HFF-Myc (cell line): ENCODE data around the gene GPC1.

Experiments used
- DNase-seq: peaks from one replicate; pipeline ENCODE4 v3.0.0-alpha.2; 2011; ENCODE audit warnings: low read depth; ENCODE audit errors: extremely low read depth
- H3K4me3 ChIP-seq: replicated peaks from 2 replicates; pipeline ENCODE4 v1.5.1; 2011; ENCODE audit warnings: low read depth, mild to moderate bottlenecking, control low read depth, low read length
- TF ChIP-seq, protein P1 (sequence below): IDR thresholded peaks from 2 replicates; pipeline ENCODE4 v1.5.1; 2012; ENCODE audit warnings: mild to moderate bottlenecking, low read depth, low read length, control low read depth; ENCODE audit errors: missing control alignments

GPC1 gene

DNA sequence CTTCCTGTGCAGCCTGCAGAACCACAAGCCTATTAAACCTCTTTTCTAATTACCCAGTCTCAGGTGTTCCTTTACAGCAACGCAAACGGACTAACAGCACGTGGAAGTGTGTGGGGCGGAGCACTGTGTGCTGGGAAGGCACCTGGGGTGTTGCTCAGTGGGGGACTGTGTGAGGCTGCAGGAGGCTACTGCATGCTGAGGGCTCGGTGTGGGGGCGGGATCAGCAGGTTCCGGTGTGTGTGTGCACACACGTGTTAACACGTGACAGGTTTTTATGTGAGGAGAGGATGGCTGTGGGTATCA is 63.4 kb downstream of the GPC1 start:
- no peak for DNase-seq
- H3K4me3 ChIP-seq, result no peak overlapping the region
- TF ChIP-seq, protein P1, sequence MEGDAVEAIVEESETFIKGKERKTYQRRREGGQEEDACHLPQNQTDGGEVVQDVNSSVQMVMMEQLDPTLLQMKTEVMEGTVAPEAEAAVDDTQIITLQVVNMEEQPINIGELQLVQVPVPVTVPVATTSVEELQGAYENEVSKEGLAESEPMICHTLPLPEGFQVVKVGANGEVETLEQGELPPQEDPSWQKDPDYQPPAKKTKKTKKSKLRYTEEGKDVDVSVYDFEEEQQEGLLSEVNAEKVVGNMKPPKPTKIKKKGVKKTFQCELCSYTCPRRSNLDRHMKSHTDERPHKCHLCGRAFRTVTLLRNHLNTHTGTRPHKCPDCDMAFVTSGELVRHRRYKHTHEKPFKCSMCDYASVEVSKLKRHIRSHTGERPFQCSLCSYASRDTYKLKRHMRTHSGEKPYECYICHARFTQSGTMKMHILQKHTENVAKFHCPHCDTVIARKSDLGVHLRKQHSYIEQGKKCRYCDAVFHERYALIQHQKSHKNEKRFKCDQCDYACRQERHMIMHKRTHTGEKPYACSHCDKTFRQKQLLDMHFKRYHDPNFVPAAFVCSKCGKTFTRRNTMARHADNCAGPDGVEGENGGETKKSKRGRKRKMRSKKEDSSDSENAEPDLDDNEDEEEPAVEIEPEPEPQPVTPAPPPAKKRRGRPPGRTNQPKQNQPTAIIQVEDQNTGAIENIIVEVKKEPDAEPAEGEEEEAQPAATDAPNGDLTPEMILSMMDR, result no peak

DNA sequence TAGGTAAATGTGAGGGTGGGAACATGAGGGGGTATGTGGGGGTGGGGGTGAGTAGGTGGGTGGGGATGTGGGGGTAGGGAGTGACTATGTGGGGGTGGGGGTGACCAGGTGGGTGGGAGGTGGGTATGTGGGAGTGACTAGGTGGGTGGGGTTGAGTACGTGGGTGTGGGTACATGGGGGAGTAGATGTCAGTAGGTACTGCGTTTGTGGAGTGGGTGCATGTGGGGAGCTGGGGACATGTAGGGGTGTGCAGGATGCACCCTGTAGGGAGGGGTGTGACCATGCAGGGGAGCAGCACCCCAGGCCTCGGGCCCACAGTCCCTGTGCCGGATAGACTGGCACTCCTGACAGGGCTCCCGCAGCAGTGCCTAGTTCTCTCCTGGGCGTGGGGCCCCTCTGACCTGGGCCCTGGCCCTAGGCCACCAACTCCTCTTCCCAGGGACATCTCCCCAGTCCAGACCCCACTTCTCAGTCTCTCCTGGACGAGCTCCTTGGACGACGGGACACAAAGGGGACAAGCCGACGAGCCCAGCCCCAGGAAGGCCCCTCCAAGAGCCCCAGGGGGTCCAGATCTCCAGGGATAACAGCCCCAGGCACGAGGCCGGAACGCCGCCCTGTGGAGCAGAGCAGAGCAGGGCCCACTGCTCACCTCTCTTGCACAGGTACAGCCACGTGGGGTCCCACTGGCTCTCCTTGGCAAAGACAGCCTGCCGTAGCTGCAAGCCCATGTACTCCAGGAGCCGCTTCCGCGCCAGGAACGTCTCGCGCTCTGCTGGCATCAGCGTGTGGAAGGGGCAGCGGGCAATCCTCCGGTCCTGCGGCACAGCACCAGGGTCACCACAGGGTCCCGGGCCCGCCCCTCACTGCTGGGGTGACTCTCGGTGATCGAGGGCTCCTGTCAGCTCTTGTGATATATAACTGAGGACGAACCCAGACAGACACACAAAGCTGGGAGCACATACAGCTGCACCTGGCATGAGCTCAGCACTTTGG is 64.1 kb downstream of the GPC1 start:
- H3K4me3 ChIP-seq, result no peak overlapping the region
- TF ChIP-seq, protein P1, result no peak
- no peak for DNase-seq

DNA sequence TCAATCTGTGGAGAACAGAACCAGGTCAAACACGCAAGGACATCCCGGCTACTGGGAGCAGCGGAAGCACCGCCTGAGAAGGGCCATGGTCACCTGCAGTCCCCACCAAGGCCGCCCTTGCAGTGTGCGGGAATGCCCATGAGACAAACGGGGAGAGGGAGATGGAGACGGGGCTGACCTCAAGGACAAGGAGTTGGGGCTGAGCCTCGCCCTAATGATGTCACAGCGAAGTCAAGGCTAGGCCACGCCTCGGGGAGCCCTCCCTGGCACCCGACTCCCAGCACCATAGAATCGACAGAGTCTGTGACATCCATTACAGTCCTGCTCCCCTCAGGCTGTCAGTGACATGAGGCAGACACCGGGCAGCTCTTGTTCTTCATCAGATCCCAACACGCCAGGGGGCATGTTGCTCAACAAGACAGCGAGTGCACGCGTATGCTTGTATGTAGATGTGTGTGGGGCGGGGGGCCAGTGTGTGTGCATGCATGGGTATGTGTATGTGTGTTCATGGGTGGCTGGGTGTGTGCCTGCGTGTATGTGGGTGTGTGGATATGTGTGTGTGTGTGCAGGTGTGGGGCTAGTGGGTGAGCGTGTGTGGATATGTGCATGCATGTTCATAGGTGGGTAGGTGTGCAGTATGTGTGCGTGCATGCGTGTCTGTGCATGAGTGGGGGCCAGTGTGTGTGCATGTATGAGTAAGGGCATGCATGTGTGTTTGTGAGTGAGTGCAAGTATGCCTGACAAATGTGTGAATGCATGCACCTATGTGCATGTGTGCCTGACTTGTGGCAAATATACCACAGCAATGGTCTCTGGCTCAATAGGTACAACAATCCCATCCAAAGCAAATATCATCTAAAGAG is 65.3 kb downstream of the GPC1 start:
- no peak for DNase-seq
- H3K4me3 ChIP-seq, result no peak overlapping the region
- TF ChIP-seq, protein P1, result no peak

DNA sequence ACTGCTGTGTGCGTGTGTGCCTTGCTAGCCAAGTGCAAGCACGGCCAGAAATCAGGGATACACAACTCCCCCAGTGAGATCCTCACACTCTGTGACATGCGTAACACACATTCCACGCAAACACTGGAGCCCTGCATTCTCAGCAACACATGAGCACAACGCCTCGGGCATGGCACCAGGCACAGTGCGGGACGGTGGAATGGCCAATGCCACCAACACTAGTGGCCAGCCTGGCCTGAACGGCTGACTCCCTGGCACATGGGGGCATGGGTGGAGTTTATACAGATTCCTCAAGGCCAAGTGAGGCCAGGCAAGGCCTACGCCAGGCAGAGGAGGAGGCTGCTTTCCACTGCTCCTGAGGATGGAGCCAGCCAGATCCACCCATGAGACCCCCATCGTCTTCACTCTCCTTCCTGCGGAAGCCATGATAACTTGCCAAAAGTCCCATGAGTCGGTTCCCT is 66.1 kb downstream of the GPC1 start:
- no peak overlapping the region for H3K4me3 ChIP-seq
- no peak for DNase-seq
- TF ChIP-seq, protein P1, result no peak

DNA sequence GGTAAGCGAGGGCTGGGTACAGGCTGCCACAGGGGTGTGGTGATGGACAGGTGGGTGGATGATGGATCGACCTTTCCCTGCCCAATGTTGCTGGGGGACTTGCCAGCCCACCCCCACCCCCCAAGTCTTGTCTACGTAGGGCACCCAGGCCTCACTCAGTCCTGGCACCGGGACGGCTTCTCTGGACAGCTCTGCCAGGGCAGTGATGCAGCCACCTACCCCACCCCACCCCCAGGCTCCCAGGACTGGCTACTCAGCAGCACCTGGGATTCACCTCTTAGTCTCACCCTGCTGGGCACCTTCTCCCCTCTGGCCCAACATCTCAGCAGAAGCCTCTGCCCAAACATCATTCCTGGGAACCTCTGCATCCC is 66.6 kb downstream of the GPC1 start:
- H3K4me3 ChIP-seq, result no peak overlapping the region
- TF ChIP-seq, protein P1, result no peak
- no peak for DNase-seq

DNA sequence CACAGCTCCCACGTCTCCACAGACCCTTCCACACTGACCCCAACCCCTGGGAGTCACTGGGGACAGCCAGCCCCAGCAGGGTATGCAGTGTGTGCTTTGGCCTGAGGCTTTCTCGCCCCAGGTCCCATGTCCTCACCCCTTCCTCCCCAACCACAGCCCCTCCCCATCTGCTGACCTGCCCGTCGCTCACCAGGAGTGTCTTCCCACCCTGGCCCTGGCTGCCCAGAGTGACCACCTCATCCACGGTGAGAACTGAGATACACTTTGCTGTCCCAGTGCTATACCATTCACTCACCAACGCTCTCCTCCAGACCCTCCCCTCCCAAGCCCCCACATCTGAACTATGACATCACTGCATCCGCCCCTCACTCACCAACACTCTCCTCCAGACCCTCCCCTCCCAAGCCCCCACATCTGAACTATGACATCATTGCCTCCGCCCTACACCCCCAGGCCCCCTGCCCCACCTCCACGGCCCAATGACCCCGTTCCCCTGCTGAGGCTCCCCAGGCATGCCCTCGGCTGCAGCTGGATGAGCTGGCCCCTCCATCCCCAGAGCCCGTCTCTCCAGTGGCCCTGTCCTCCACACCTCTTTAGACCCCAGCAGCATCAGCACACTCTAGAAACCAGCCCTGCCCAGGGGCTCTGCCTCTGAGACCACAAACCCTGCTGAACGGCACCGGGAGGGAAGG is 67.1 kb downstream of the GPC1 start:
- no peak for DNase-seq
- TF ChIP-seq, protein P1, result no peak
- H3K4me3 ChIP-seq, result no peak overlapping the region
